ENCODE data around the gene CPLANE1. TPM values are rescaled to one million over a fixed set of nuclear protein-coding genes. Genes with fewer than 3 reads are reported as not detected.
A peak's percentile ranks its signal among the peaks of the same experiment; 100 is the strongest.

Gene CPLANE1
- total RNA-seq, 4 donors from 2014 or later: 18.1 to 67.7 (median 24.2) TPM

DNA sequence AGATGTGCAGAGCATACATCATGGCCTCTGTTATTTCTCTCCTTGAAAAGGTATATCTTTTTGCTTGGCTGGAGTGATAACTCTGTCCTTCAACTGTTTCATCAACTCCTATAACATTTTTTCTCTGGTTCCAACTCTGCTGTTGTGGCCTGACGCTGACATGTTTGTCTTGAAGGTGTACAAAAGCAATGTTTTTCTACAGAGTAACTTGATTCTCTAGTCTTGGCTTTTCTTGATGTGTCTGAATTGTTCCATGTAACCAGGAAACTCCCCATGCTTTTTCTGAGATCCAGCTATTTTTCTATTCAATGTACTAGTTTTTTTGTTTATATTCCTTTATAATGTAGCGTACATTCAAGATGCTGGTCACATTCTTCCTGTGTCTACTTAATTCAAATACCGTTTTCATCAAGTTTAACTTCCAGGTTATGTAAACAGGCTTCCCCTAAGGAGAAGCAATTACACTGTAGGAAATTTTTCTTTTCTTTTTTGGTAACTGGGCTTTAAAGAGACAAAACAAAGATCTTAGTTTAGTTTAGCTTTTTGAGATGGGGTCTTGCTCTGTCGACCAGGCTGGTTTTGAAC, 6.7 kb upstream of the CPLANE1 start:
- H3K4me1 ChIP-seq: no peaks in the 10 kb centered on the region
- no peaks in the 10 kb centered on the region for H3K27me3 ChIP-seq
- in situ Hi-C loops (cut with MboI; ENCODE audit: low pct_ligation_motif_present in 1 of 4, low pct_unique_long_range_greater_than_20kb in 1 of 4, low sequenced_read_pairs in 3 of 4) (no loop called here), intact Hi-C loops (cut with DNase I; ENCODE audit: low total_unique reads) (no loop called here)
- H3K4me3 ChIP-seq: no peak overlapping the region
- TF ChIP-seq POLR2A (IDR thresholded peaks at IDR 0.05) (no peak), EP300 (IDR thresholded peaks at IDR 0.05; ENCODE audit: low read depth) (no peak), POLR2AphosphoS5 (IDR thresholded peaks at IDR 0.05) (no peak)
- TF ChIP-seq, protein P1, sequence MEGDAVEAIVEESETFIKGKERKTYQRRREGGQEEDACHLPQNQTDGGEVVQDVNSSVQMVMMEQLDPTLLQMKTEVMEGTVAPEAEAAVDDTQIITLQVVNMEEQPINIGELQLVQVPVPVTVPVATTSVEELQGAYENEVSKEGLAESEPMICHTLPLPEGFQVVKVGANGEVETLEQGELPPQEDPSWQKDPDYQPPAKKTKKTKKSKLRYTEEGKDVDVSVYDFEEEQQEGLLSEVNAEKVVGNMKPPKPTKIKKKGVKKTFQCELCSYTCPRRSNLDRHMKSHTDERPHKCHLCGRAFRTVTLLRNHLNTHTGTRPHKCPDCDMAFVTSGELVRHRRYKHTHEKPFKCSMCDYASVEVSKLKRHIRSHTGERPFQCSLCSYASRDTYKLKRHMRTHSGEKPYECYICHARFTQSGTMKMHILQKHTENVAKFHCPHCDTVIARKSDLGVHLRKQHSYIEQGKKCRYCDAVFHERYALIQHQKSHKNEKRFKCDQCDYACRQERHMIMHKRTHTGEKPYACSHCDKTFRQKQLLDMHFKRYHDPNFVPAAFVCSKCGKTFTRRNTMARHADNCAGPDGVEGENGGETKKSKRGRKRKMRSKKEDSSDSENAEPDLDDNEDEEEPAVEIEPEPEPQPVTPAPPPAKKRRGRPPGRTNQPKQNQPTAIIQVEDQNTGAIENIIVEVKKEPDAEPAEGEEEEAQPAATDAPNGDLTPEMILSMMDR (IDR thresholded peaks at IDR 0.05): no peak
- DNase-seq: no peak
- no peaks in the 10 kb centered on the region for H3K9me3 ChIP-seq
- H3K36me3 ChIP-seq: no peaks in the 10 kb centered on the region
- no peak overlapping the region for H3K27ac ChIP-seq
- 93 to 97% methylated on average over 4 of the region's 4 CpGs for WGBS, 2 donors (ENCODE audit: low coverage in 1 of 2)

DNA sequence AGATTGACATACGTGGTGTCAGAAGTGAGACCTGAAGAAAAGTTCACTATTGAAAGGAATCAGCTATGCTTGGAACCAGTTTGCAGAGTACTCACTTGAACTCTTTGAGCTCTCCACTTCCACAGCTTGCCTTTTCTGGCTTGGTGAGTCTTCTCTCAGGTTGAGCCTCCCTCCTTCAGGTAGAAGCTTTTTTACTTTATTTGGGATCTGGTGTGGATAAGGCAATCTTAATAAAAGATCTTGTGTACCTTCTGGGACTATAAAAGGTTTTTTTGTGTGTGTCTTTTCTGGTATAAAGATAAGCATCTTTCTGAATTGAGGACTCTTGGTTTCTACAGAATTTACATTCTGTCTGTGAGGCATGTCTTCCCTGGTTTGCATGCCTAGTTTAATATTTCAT, 5.4 kb upstream of the CPLANE1 start:
- TF ChIP-seq POLR2A (IDR thresholded peaks at IDR 0.05) (no peak), POLR2AphosphoS5 (IDR thresholded peaks at IDR 0.05) (no peak), EP300 (IDR thresholded peaks at IDR 0.05; ENCODE audit: low read depth) (no peak)
- TF ChIP-seq, protein P1 (IDR thresholded peaks at IDR 0.05): no peak
- no peak for DNase-seq
- no peaks in the 10 kb centered on the region for H3K9me3 ChIP-seq
- intact Hi-C loops (cut with DNase I; ENCODE audit: low total_unique reads): no loop called here
- H3K27me3 ChIP-seq: no peaks in the 10 kb centered on the region
- H3K36me3 ChIP-seq: no peaks in the 10 kb centered on the region
- no peak overlapping the region for H3K4me3 ChIP-seq
- peaks cover 0 to 1% (median 0%) of the 10 kb centered on the region in 4 donors for H3K4me1 ChIP-seq
- in situ Hi-C loops (cut with MboI; ENCODE audit: low pct_ligation_motif_present in 1 of 4, low pct_unique_long_range_greater_than_20kb in 1 of 4, low sequenced_read_pairs in 3 of 4): no loop called here
- WGBS, 2 donors (ENCODE audit: low coverage in 1 of 2): 95 to 100% methylated on average over 1 of the region's 1 CpG
- H3K27ac ChIP-seq: no peak overlapping the region

DNA sequence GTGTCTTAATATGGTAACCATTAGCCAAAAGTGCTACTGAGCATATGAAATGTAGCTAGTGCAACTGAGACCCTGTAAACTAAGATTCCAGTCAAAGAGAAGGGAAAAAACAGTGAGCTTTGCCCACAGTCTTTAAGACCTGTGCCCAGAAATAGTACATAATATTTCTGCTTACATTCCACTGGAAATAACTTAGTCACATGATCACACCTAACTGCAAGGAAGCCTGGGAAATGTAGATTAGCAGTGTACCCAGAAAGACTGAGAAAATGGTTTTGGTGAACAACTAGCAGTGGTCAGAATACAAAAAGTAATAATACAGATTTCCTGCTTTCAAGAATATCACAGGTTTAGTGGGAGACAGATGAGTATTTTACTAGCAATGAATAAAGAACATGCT, 2.5 kb upstream of the CPLANE1 start:
- in situ Hi-C loops (cut with MboI; ENCODE audit: low pct_ligation_motif_present in 1 of 4, low pct_unique_long_range_greater_than_20kb in 1 of 4, low sequenced_read_pairs in 3 of 4): no loop called here
- intact Hi-C loops (cut with DNase I; ENCODE audit: low total_unique reads): no loop called here
- Histone ChIP-seq H3K9me3 (no peaks in the 10 kb centered on the region), H3K36me3 (no peaks in the 10 kb centered on the region), H3K4me3 (no peak overlapping the region), H3K27ac (no peak overlapping the region), H3K27me3 (no peaks in the 10 kb centered on the region), H3K4me1 (peaks cover 5 to 20% (median 13%) of the 10 kb centered on the region in 4 donors)
- TF ChIP-seq EP300 (IDR thresholded peaks at IDR 0.05; ENCODE audit: low read depth): no peak
- no peak for TF ChIP-seq POLR2AphosphoS5 (IDR thresholded peaks at IDR 0.05)
- TF ChIP-seq, protein P1 (IDR thresholded peaks at IDR 0.05): no peak
- TF ChIP-seq POLR2A (IDR thresholded peaks at IDR 0.05): no peak
- no peak for DNase-seq

DNA sequence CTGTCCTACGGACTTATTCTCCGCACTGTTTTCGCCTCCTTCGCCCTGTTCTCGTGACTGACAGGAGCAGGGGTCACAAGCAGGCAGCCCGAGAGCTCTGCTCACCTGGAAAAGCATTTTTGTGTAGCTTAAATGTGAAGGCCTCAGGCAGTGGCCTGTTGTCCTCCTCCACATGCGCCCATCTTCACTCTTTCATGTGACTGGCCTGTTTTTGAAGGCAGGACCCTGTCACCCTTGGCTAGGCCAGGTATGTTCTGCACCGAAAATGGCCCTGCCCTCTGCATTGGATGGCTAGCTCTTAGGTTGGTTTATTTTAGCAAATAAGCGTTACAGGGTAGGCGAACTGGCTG, 614 bp upstream of the CPLANE1 start:
- in situ Hi-C loops (cut with MboI; ENCODE audit: low pct_ligation_motif_present in 1 of 4, low pct_unique_long_range_greater_than_20kb in 1 of 4, low sequenced_read_pairs in 3 of 4): no loop called here
- peaks cover 5 to 25% (median 13%) of the 10 kb centered on the region in 4 donors for H3K4me1 ChIP-seq
- H3K27ac ChIP-seq: peak overlapping the region; percentile 84 to 90 (median 90)
- TF ChIP-seq POLR2AphosphoS5 (IDR thresholded peaks at IDR 0.05) (no peak), EP300 (IDR thresholded peaks at IDR 0.05; ENCODE audit: low read depth) (no peak), POLR2A (IDR thresholded peaks at IDR 0.05) (no peak)
- TF ChIP-seq, protein P1 (IDR thresholded peaks at IDR 0.05): no peak
- no peaks in the 10 kb centered on the region for H3K36me3 ChIP-seq
- DNase-seq: no peak
- no peaks in the 10 kb centered on the region for H3K27me3 ChIP-seq
- peak overlapping the region; percentile 60 to 86 (median 74) for H3K4me3 ChIP-seq
- 40 to 85% methylated on average over 2 to 10 of the region's 10 CpGs for WGBS, 2 donors (ENCODE audit: low coverage in 1 of 2)
- intact Hi-C loops (cut with DNase I; ENCODE audit: low total_unique reads): no loop called here
- no peaks in the 10 kb centered on the region for H3K9me3 ChIP-seq

Data from transverse colon (tissue), 4 donors.